Measurements from ENCODE around the gene MUC20. TPM values are rescaled to one million over a fixed set of nuclear protein-coding genes. Genes with fewer than 3 reads are reported as not detected.

The MUC20 gene
- total RNA-seq, 1 experiment from 2014 or later = not detected

DNA sequence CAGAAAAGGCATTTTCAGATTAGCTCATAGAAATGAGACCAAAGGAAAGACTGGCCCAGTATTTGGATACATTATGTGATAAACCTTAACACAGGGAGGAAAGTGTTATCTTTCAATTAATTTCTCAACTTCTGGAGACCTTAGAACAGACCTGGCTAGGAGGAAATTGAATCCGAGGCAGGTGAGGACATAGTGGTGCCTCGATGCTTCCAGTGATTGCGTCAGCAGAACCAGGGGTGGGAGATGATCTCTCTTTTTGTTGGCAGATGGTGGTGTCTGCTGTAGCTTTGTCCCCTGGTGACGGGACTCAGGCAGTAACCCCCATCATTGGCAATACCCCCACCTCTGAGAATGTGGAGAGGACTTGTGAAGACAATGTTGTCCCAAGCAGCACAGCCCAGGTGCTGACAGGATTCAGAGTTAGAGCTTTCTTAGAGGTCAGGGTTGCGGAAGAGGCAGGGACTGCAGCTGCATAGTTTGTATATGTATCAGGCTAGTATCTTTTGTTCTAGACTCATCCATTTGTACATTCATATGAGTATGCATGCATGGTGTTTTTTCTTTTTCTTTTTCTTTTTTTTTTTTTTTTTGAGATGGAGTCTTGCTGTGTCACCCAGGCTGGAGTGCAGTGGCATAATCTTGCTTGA, 27.9 kb upstream of the MUC20 start:
- no peak overlapping the region for H2BK12ac ChIP-seq (ENCODE audit: insufficient read length, low read depth, low read length)
- WGBS (ENCODE audit: extremely low coverage, insufficient read length, low lambda C conversion rate) = no CpG with 5 or more reads among the region's 5 CpGs
- H3K14ac ChIP-seq (ENCODE audit: insufficient read depth, low read length) = no peak overlapping the region
- H2AFZ ChIP-seq (ENCODE audit: low read length) = no peak overlapping the region
- Mint-ChIP-seq H3K9me3 (no peaks in the 10 kb centered on the region), H3K27me3 (ENCODE audit: low read depth) (0 out of 2 replicates have a peak, but pooled peaks cover 2% of the 10 kb centered on the region), H3K36me3 (ENCODE audit: insufficient read depth in 1 of 3, low read depth in 3 of 3) (peaks cover 13 to 48% (median 22%) of the 10 kb centered on the region in 3 experiments; a peak in 6 of 7 replicates), H3K27ac (peak overlapping the region in 2 of 3 experiments; percentile 0 to 39; a peak in 4 of 7 replicates), H3K4me3 (no peak overlapping the region), H3K4me1 (peaks cover 14 to 17% of the 10 kb centered on the region in 2 experiments)
- H4K91ac ChIP-seq (ENCODE audit: insufficient read length, low read depth, low read length) = no peak overlapping the region
- H2BK15ac ChIP-seq (ENCODE audit: low read depth, low read length) = no peak overlapping the region
- no peak overlapping the region for H4K8ac ChIP-seq (replicated peaks; ENCODE audit: insufficient read length, low read depth, low read length)
- no peak overlapping the region for H3K56ac ChIP-seq (ENCODE audit: insufficient read length, low read depth, low read length)
- peaks cover 3% of the 10 kb centered on the region; the same call in 1 of the 2 replicates for H3K4me1 ChIP-seq (ENCODE audit: insufficient read depth, low read length)
- no peak overlapping the region for H2BK20ac ChIP-seq (ENCODE audit: low read depth, low read length, poor library complexity, severe bottlenecking)
- H3K79me2 ChIP-seq (ENCODE audit: insufficient read depth, low read length) = no peaks in the 10 kb centered on the region
- no peaks in the 10 kb centered on the region for H4K20me1 ChIP-seq (ENCODE audit: control insufficient read depth, insufficient read depth, insufficient read length)
- H4K5ac ChIP-seq (ENCODE audit: insufficient read length, low read depth, low read length) = no peak overlapping the region
- no peaks in the 10 kb centered on the region for H3K9me3 ChIP-seq (ENCODE audit: control insufficient read depth, low read depth, low read length)
- no peak overlapping the region for H3K9ac ChIP-seq (ENCODE audit: extremely low read depth, insufficient read length, low read length)
- no peak overlapping the region for H2BK5ac ChIP-seq (ENCODE audit: insufficient read length, low read length)
- no peaks in the 10 kb centered on the region for H3K27me3 ChIP-seq (ENCODE audit: insufficient read depth, low read length)
- no peak overlapping the region for H3K27ac ChIP-seq (ENCODE audit: insufficient read length, low read depth, low read length)
- H3K4me2 ChIP-seq (ENCODE audit: insufficient read depth, insufficient read length, low read length) = no peak overlapping the region
- TF ChIP-seq, protein P1, sequence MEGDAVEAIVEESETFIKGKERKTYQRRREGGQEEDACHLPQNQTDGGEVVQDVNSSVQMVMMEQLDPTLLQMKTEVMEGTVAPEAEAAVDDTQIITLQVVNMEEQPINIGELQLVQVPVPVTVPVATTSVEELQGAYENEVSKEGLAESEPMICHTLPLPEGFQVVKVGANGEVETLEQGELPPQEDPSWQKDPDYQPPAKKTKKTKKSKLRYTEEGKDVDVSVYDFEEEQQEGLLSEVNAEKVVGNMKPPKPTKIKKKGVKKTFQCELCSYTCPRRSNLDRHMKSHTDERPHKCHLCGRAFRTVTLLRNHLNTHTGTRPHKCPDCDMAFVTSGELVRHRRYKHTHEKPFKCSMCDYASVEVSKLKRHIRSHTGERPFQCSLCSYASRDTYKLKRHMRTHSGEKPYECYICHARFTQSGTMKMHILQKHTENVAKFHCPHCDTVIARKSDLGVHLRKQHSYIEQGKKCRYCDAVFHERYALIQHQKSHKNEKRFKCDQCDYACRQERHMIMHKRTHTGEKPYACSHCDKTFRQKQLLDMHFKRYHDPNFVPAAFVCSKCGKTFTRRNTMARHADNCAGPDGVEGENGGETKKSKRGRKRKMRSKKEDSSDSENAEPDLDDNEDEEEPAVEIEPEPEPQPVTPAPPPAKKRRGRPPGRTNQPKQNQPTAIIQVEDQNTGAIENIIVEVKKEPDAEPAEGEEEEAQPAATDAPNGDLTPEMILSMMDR (conservative IDR thresholded peaks at IDR 0.05) = no peak
- H3K4ac ChIP-seq (ENCODE audit: low read depth, low read length) = no peak overlapping the region
- H3K79me1 ChIP-seq (ENCODE audit: insufficient read depth, low read depth, low read length, poor library complexity, severe bottlenecking) = no peaks in the 10 kb centered on the region
- DNase-seq = peak; percentile 19
- no peak overlapping the region for H3T11ph ChIP-seq (ENCODE audit: low read length)
- no peak overlapping the region for H2BK120ac ChIP-seq (ENCODE audit: low read depth, low read length, poor library complexity, severe bottlenecking)
- no peaks in the 10 kb centered on the region for H3K23me2 ChIP-seq (ENCODE audit: insufficient read length, low read depth, low read length, poor library complexity, severe bottlenecking)
- no peak overlapping the region for H2AK5ac ChIP-seq (ENCODE audit: insufficient read length, low read length)
- no peak overlapping the region for H3K23ac ChIP-seq (ENCODE audit: insufficient read length, low read depth, low read length)
- no peak overlapping the region for H3K18ac ChIP-seq (ENCODE audit: insufficient read length, low read depth, low read length)

Data from H9 (cell line).